Peyer's patch (tissue), 4 donors: Measurements from ENCODE around the gene CDYL.

Experiments used
- POLR2A ChIP-seq, 2 donors: fragments of 450-650 bp; IDR thresholded peaks; one replicate each; pipeline ENCODE4 v1.5.1; 2017; ENCODE audit warnings: antibody characterized with exemption in 2 of 2, mild to moderate bottlenecking in 2 of 2, moderate library complexity in 2 of 2
- TF ChIP-seq, protein P1 (sequence below), 6 experiments: fragments of 450-650 bp in 4 of 6; fragments of 200-600 bp in 2 of 6; sonication (generic) in 1 of 6; IDR thresholded peaks; one replicate each; pipeline ENCODE4 v1.5.1; 2017 to 2019; ENCODE audit warnings: antibody characterized with exemption in 6 of 6, mild to moderate bottlenecking in 3 of 6, moderate library complexity in 1 of 6

DNA sequence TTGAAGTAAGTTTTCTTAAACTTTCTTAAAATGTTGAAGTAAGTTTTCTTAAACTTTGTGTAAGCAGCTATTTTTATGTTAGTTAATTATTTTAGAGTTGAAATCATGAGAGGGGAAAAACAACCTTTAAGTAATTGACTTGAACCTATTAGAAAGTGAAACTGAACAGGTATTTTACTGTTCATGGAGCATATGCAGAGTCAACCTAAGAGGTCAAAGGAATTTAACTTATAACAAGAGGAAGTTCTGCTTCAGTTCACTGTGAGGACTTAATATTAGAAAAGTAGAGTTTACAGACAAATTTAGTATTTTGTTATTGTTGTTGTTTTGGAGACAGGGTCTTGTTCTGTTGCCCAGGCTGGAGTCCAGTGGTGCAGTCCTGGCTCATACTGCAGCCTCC is 38.0 kb downstream of the CDYL start:
- no peak for TF ChIP-seq POLR2A (IDR thresholded peaks at IDR 0.05)
- TF ChIP-seq, protein P1, sequence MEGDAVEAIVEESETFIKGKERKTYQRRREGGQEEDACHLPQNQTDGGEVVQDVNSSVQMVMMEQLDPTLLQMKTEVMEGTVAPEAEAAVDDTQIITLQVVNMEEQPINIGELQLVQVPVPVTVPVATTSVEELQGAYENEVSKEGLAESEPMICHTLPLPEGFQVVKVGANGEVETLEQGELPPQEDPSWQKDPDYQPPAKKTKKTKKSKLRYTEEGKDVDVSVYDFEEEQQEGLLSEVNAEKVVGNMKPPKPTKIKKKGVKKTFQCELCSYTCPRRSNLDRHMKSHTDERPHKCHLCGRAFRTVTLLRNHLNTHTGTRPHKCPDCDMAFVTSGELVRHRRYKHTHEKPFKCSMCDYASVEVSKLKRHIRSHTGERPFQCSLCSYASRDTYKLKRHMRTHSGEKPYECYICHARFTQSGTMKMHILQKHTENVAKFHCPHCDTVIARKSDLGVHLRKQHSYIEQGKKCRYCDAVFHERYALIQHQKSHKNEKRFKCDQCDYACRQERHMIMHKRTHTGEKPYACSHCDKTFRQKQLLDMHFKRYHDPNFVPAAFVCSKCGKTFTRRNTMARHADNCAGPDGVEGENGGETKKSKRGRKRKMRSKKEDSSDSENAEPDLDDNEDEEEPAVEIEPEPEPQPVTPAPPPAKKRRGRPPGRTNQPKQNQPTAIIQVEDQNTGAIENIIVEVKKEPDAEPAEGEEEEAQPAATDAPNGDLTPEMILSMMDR (IDR thresholded peaks at IDR 0.05), result no peak
